Right lobe of liver (tissue), 6 donors: ENCODE data around the gene TOM1L2. TPM values are rescaled to one million over a fixed set of nuclear protein-coding genes. Genes with fewer than 3 reads are reported as not detected.

Experiments
- ATAC-seq, 4 donors: fragments of 200-7000 bp; cut with Tn5 transposase; one replicate each; pipeline ENCODE4 v1.9.1; 2020; ENCODE audit warnings: mild to moderate bottlenecking in 4 of 4, moderate library complexity in 4 of 4
- DNase-seq, 3 donors: peaks; one replicate each; pipeline ENCODE4 v3.0.0-alpha.2; 2020
- H3K27ac ChIP-seq, 3 donors: fragments of 200-600 bp; one replicate each; pipeline ENCODE4 v1.8.0; 2022
- H3K27me3 ChIP-seq, 2 donors: fragments of 200-600 bp; one replicate each; pipeline ENCODE4 v1.8.0; 2022
- H3K36me3 ChIP-seq, 4 donors: fragments of 200-600 bp; sonication (generic) in 1 of 4; one replicate each; pipeline versions ENCODE4 v1.5.1 to v1.8.0; 2017 to 2022; ENCODE audit warnings: control low read depth in 1 of 4
- H3K4me1 ChIP-seq, 4 donors: fragments of 200-600 bp; sonication (generic) in 1 of 4; one replicate each; pipeline versions ENCODE4 v1.5.1 to v1.8.0; 2017 to 2022; ENCODE audit warnings: control low read depth in 1 of 4
- H3K4me3 ChIP-seq, 3 donors: fragments of 200-600 bp; one replicate each; pipeline ENCODE4 v1.8.0; 2022
- H3K9me3 ChIP-seq, 4 donors: fragments of 200-600 bp; sonication (generic) in 1 of 4; one replicate each; pipeline versions ENCODE4 v1.5.1 to v1.8.0; 2017 to 2022; ENCODE audit warnings: control low read depth in 1 of 4
- POLR2A ChIP-seq: fragments of 450-650 bp; IDR thresholded peaks from one replicate; pipeline ENCODE4 v1.6.1; 2017; ENCODE audit warnings: antibody characterized with exemption, mild to moderate bottlenecking
- WGBS: methylation state at CpG from one replicate; pipeline ENCODE4 v1.1.6; 2018; ENCODE audit warnings: low coverage, low lambda C conversion rate; ENCODE audit not compliant: insufficient coverage; ENCODE audit errors: missing lambda C conversion rate; 5-methylcytosine and 5-hydroxymethylcytosine counted together
- intact Hi-C, 2 donors: fragments of 100-400 bp; cut with DNase I; formaldehyde crosslinking; loops; one replicate each; pipeline versions ENCODE4 v1.11.2 to v1.14.1; 2022
- total RNA-seq, 6 experiments: library from RNA; depleted of rRNA in 2 of 6; stranded (reverse); fragments of >200 nt in 2 of 6; fragmentation: NEBNext Ultra II Directional in 3 of 6; extraction: Animal tissue kit (Norgen Biotek cat#: 25700) in 3 of 6; gene quantifications; one replicate each; pipeline versions ENCODE4 v1.1.0 to v1.2.4, GENCODE V29; 2016 to 2023
- TF ChIP-seq, protein P1 (sequence below), 4 donors: fragments of 200-600 bp in 3 of 4; fragments of 450-650 bp in 1 of 4; IDR thresholded peaks; one replicate each; pipeline versions ENCODE4 v1.5.1 to v1.8.0; 2016 to 2022; ENCODE audit warnings: antibody characterized with exemption in 4 of 4, mild to moderate bottlenecking in 2 of 4
- donor health status: DM: no; HTN: yes; CAD: no.
- donor health status: DM: no; HTN: no; CAD: no.
- donor health status: DM: no; HTN: no; CAD: no.
- donor health status: DM: no; HTN: yes; CAD: no.
- donor health status: DM: no; HTN: yes; CAD: no.

TOM1L2 gene
- total RNA-seq, 6 experiments from 2014 or later, result 13.5 to 21.2 (median 16.0) TPM

DNA sequence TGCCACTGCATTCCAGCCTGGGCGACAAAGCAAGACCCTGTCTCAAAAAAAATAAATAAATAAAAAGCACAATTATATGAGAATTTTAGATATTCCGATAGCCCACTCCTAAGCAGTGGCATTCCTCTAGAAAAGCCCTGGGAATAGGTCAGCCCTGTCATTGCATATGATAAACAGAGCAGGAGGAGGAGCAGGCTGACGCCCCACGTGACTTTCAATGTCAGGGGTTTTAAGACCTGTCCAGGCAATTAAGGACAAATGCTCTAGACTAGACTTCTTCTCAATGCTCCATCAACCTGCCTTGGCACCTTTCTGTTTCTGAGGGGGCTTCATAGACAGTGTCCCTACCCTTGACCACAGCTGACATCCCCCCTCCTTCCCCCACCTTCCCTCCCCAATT lies 7.5 kb downstream of the TOM1L2 start:
- no peak overlapping the region for H3K27ac ChIP-seq
- DNase-seq (no peak), ATAC-seq (no peak)
- TF ChIP-seq, protein P1, sequence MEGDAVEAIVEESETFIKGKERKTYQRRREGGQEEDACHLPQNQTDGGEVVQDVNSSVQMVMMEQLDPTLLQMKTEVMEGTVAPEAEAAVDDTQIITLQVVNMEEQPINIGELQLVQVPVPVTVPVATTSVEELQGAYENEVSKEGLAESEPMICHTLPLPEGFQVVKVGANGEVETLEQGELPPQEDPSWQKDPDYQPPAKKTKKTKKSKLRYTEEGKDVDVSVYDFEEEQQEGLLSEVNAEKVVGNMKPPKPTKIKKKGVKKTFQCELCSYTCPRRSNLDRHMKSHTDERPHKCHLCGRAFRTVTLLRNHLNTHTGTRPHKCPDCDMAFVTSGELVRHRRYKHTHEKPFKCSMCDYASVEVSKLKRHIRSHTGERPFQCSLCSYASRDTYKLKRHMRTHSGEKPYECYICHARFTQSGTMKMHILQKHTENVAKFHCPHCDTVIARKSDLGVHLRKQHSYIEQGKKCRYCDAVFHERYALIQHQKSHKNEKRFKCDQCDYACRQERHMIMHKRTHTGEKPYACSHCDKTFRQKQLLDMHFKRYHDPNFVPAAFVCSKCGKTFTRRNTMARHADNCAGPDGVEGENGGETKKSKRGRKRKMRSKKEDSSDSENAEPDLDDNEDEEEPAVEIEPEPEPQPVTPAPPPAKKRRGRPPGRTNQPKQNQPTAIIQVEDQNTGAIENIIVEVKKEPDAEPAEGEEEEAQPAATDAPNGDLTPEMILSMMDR (IDR thresholded peaks at IDR 0.05), result no peak
- no peak for TF ChIP-seq POLR2A
- intact Hi-C loops, result no loop called here
- WGBS, result 81% methylated on average over 2 of the region's 4 CpGs
- H3K4me3 ChIP-seq, result no peak overlapping the region
- H3K27me3 ChIP-seq, result no peaks in the 10 kb centered on the region
- H3K36me3 ChIP-seq, result no peaks in the 10 kb centered on the region
- H3K4me1 ChIP-seq, result peaks cover 0 to 10% (median 4%) of the 10 kb centered on the region in 4 donors
- H3K9me3 ChIP-seq, result no peaks in the 10 kb centered on the region

DNA sequence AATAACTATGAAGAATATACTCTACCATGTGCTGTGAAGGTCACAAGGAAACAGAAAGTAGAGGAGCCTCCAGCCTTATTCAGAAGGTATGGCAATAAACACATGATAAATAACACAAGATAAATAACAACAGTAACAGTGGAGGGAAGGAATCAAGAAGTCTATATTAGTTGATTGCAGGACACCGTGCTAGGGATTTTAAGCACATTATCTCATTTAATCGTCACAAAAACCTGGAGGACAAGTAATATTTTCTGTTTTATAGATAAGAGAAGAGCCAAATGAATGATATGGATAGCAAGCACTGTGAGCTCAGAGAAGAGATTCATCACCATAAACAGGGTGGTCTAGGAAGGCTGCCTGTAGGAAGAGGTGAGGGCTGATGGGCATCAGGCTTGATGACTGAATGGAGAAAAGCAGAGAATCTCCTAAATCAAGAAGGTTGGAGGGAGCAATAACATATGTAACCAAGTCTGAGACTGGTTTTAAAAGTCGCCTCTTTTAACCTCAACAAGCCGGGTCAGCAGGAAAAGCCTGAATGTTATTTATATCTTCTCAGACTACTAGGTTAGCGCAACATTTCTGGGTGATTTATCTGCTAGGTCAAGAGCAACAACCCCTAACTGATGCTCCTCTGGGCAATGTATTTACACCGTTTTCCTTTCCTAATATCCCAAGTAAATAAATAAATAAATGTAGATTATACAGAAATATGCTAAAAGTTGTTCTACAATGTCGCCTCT lies 8.3 kb downstream of the TOM1L2 start:
- DNase-seq (no peak), ATAC-seq (no peak)
- TF ChIP-seq, protein P1 (IDR thresholded peaks at IDR 0.05), result no peak
- TF ChIP-seq POLR2A, result no peak
- no peaks in the 10 kb centered on the region for H3K9me3 ChIP-seq
- peaks cover 0 to 16% (median 8%) of the 10 kb centered on the region in 4 donors for H3K4me1 ChIP-seq
- WGBS, result 63% methylated on average over 7 of the region's 7 CpGs
- H3K36me3 ChIP-seq, result no peaks in the 10 kb centered on the region
- no peak overlapping the region for H3K27ac ChIP-seq
- no peaks in the 10 kb centered on the region for H3K27me3 ChIP-seq
- intact Hi-C loops, result no loop called here
- no peak overlapping the region for H3K4me3 ChIP-seq

DNA sequence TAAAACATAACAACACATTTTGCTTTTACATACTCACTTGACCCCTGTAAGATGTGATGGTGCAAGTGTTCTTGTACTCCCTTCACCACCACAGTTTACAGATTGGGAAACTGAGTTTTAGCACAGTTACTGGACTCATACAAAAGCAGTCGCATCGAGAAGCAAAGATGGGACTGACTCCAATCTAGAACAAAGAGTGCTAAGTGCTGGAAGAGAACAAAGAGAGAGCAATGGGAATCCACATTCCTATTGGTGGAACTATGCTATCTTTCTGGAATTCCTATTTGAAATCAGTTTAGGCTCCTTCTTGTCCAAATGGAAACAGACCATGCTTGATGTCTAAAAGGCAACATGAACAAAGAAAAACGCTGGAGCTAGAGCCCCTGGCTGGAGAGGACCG lies 9.1 kb downstream of the TOM1L2 start:
- no peak for TF ChIP-seq POLR2A
- TF ChIP-seq, protein P1 (IDR thresholded peaks at IDR 0.05), result no peak
- 88% methylated on average over 4 of the region's 4 CpGs for WGBS
- ATAC-seq (no peak), DNase-seq (no peak)
- intact Hi-C loops, result no loop called here
- Histone ChIP-seq H3K9me3 (no peaks in the 10 kb centered on the region), H3K4me1 (peaks cover 0 to 19% (median 9%) of the 10 kb centered on the region in 4 donors), H3K27ac (no peak overlapping the region), H3K4me3 (no peak overlapping the region), H3K36me3 (no peaks in the 10 kb centered on the region), H3K27me3 (no peaks in the 10 kb centered on the region)

DNA sequence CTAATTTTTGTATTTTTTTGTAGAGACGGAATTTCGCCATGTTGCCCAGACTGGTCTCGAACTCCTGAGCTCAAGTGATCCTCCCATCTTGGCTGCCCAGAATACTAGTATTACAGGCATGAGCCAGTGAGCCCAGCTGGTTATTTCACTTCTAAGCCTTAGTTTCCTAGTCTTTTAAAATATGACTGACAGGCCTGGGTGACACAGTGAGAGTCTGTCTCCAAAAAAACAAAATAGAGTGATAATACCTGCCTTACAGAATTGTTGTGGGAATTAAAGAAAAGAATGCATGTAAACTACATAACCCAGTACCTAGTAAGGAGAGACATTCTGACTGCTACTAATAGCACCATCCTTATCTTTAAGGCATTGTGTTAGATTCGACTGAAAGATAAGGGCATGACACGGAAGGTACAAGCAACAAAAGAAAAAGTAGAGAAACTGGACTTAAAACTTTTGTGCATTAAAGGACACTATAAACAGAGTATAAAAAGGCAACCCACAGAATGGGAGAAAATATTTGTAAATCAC lies 11.6 kb downstream of the TOM1L2 start:
- H3K9me3 ChIP-seq, result no peaks in the 10 kb centered on the region
- TF ChIP-seq, protein P1 (IDR thresholded peaks at IDR 0.05), result no peak
- TF ChIP-seq POLR2A, result no peak
- H3K27ac ChIP-seq, result peak overlapping the region in 2 of 3 donors; percentile 10 to 49
- WGBS, result 71% methylated on average over 4 of the region's 5 CpGs
- H3K4me3 ChIP-seq, result no peak overlapping the region
- H3K36me3 ChIP-seq, result no peaks in the 10 kb centered on the region
- intact Hi-C loops, result no loop called here
- H3K27me3 ChIP-seq, result no peaks in the 10 kb centered on the region
- no peak for DNase-seq
- ATAC-seq, result no peak
- peaks cover 0 to 23% (median 9%) of the 10 kb centered on the region in 4 donors for H3K4me1 ChIP-seq
